Cerebellar cortex (tissue), 1 donor: ENCODE data around the gene BCL7A.
A peak's percentile ranks its signal among the peaks of the same experiment; 100 is the strongest.
"Not testable (repeated sequence)": the region's sequence is repeated elsewhere in the genome, so short reads cannot be mapped to it uniquely, and the experiment has no call there.

ENCODE experiments used
- DNase-seq: peaks from one replicate; pipeline ENCODE4 v3.0.0-alpha.2; 2015; ENCODE audit warnings: low spot score

BCL7A gene

GRCh38 chr12:122021822-122022392, at the start of gene BCL7A:
Gene BCL7A, plus strand, starts transcription at chr12:122021884. Its CDS starts 208 bp downstream, at chr12:122022092.
- DNase-seq: peak; percentile 63

- no peak for DNase-seq
These were observed 47.4 kb upstream of the BCL7A start for GRCh38 chr12:121974026-121974985.

- no peak for DNase-seq
These were observed 46.7 kb upstream of the BCL7A start for GRCh38 chr12:121975021-121975420.

- DNase-seq: no peak
These were observed 44.7 kb upstream of the BCL7A start for GRCh38 chr12:121976950-121977349.

- no peak for DNase-seq
These were observed 41.3 kb upstream of the BCL7A start for GRCh38 chr12:121980191-121980891.

- no peak for DNase-seq
These were observed 40.8 kb upstream of the BCL7A start for GRCh38 chr12:121980892-121981272.

- no peak for DNase-seq
These were observed 40.2 kb upstream of the BCL7A start for GRCh38 chr12:121981456-121981855.

GRCh38 chr12:121982950-121983349, 38.7 kb upstream of the BCL7A start:
- no peak for DNase-seq

- DNase-seq: no peak
These were observed 38.0 kb upstream of the BCL7A start for GRCh38 chr12:121983536-121984210.

GRCh38 chr12:121986489-121987245, 35.0 kb upstream of the BCL7A start:
- DNase-seq: no peak

GRCh38 chr12:121988519-121988918, 33.2 kb upstream of the BCL7A start:
- DNase-seq: not testable (repeated sequence)

GRCh38 chr12:121989276-121990113, 32.2 kb upstream of the BCL7A start:
- no peak for DNase-seq

- DNase-seq: no peak
These were observed 31.5 kb upstream of the BCL7A start for GRCh38 chr12:121990114-121990647.

- no peak for DNase-seq
These were observed 30.7 kb upstream of the BCL7A start for GRCh38 chr12:121990692-121991603.

- no peak for DNase-seq
These were observed 29.4 kb upstream of the BCL7A start for GRCh38 chr12:121992059-121992879.

GRCh38 chr12:121996050-121996944, 25.4 kb upstream of the BCL7A start:
- DNase-seq: no peak

GRCh38 chr12:121996945-121997612, 24.6 kb upstream of the BCL7A start:
- DNase-seq: no peak
